IPS-15b (cell line): ENCODE data around the gene ZNF90.

Experiments used
- H3K27me3 ChIP-seq: one replicate; pipeline ENCODE4 v1.6.1; 2013; ENCODE audit warnings: low read length; ENCODE audit not compliant: control insufficient read depth, insufficient read depth
- H3K36me3 ChIP-seq: one replicate; pipeline ENCODE4 v1.6.1; 2013; ENCODE audit warnings: low read length; ENCODE audit not compliant: control insufficient read depth, insufficient read depth
- H3K4me1 ChIP-seq: one replicate; pipeline ENCODE4 v1.6.1; 2013; ENCODE audit warnings: mild to moderate bottlenecking, low read length; ENCODE audit not compliant: control insufficient read depth, insufficient read depth
- H3K4me3 ChIP-seq: one replicate; pipeline ENCODE4 v1.5.1; 2013; ENCODE audit warnings: low read depth, low read length
- H3K9ac ChIP-seq: one replicate; pipeline ENCODE4 v1.6.1; 2013; ENCODE audit warnings: low read depth, mild to moderate bottlenecking, low read length
- H3K9me3 ChIP-seq: one replicate; pipeline ENCODE4 v1.6.1; 2013; ENCODE audit warnings: mild to moderate bottlenecking, low read length; ENCODE audit not compliant: control insufficient read depth, insufficient read depth

Gene ZNF90

GRCh38 chr19:20167651-20168122, 89.9 kb downstream of the ZNF90 start:
- peak overlapping the region; percentile 95 for H3K4me3 ChIP-seq

More at GRCh38 chr19:20167651-20168122, 89.9 kb downstream of the ZNF90 start:
- Histone ChIP-seq H3K9ac (peak overlapping the region; percentile 93), H3K9me3 (no peaks in the 10 kb centered on the region), H3K4me1 (peaks cover 2% of the 10 kb centered on the region), H3K27me3 (no peaks in the 10 kb centered on the region), H3K36me3 (peaks cover 9% of the 10 kb centered on the region)
